ENCODE results near the gene TNN. TPM values are rescaled to one million over a fixed set of nuclear protein-coding genes. Genes with fewer than 3 reads are reported as not detected.

Gene TNN
- total RNA-seq, 2 experiments from 2014 or later = 0.05 to 0.07 TPM

DNA sequence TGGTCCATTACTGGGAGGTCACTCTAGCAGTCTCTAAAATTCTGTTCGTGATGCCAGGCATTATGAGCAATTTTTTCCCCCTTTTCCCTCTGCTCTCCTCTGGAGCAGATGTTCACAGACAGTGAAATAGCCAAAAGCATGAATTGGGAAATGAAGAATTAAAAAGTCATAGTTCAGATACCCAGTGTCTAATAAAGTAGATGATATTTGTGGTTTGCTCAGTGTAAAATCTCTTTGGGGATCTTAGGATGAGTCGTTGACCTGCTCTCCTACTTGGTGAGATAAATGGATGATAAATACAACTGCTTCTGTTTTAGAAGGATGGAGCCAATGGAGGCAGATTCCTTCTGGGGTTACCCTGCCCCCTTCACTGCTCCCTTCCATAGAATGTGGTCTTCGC, 68.6 kb downstream of the TNN start:
- Mint-ChIP-seq H3K27me3 (peaks cover 18% of the 10 kb centered on the region), H3K4me3 (no peak overlapping the region), H3K4me1 (ENCODE audit: low read depth) (no peaks in the 10 kb centered on the region), H3K9me3 (no peaks in the 10 kb centered on the region), H3K36me3 (ENCODE audit: low read depth) (no peaks in the 10 kb centered on the region), H3K27ac (no peak overlapping the region)
- CTCF ChIA-PET = interaction anchor here (1.6 to 18.1 kb wide), 5 partner anchors 11 to 183 kb away, joined by 6 to 408 read pairs (median 15); no protein-coding TSS in a partner anchor
- DNase-seq (no peak), ATAC-seq (no peak)
- intact Hi-C loops (cut with micrococcal nuclease) = no loop called here
- TF ChIP-seq, protein P1, sequence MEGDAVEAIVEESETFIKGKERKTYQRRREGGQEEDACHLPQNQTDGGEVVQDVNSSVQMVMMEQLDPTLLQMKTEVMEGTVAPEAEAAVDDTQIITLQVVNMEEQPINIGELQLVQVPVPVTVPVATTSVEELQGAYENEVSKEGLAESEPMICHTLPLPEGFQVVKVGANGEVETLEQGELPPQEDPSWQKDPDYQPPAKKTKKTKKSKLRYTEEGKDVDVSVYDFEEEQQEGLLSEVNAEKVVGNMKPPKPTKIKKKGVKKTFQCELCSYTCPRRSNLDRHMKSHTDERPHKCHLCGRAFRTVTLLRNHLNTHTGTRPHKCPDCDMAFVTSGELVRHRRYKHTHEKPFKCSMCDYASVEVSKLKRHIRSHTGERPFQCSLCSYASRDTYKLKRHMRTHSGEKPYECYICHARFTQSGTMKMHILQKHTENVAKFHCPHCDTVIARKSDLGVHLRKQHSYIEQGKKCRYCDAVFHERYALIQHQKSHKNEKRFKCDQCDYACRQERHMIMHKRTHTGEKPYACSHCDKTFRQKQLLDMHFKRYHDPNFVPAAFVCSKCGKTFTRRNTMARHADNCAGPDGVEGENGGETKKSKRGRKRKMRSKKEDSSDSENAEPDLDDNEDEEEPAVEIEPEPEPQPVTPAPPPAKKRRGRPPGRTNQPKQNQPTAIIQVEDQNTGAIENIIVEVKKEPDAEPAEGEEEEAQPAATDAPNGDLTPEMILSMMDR (IDR thresholded peaks at IDR 0.05) = no peak
- POLR2A ChIA-PET = no interaction called here

DNA sequence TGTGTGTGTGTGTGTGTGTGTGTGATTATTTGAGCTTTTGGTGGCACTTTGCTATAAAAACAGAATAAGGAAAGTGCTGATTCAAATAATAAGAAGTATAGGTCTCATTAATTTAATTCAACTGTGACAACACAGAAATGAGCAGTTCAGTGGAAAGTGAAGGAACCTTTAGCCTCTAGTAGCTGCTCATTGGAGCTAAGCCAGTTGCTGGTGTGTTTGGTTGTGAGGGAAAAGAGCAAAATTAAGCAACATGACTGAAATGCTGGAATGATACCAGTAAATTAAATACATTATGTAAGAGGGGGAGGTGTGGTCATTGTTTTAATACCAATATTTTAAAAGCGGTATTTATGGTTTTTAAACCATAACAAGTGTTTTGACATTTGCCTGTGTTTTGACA, 69.7 kb downstream of the TNN start:
- CTCF ChIA-PET = interaction anchor here (1.2 to 18.1 kb wide), 5 partner anchors 9 to 182 kb away, joined by 3 to 408 read pairs (median 6); no protein-coding TSS in a partner anchor

DNA sequence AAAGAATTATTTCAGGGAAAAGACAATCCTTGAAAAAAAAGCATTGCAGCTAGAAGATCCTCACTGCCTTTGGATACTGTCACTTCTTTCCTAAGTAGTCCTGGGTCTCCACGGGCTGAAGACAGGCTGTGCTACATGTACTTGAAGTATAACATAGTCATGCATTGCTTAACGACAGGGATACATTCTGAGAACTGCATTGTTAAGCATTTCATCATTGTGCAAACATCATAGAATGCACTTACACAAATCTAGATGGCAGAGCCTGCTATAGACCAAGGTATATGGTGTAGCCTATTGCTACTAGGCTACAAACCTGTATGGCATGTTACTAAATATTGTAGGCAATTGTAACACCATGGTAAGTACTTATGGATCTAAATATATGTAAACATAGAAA, 70.9 kb downstream of the TNN start:
- H3K36me3 Mint-ChIP-seq (ENCODE audit: low read depth) = no peaks in the 10 kb centered on the region
- TF ChIP-seq, protein P1 (IDR thresholded peaks at IDR 0.05) = no peak
- H3K27ac Mint-ChIP-seq = no peak overlapping the region
- no peaks in the 10 kb centered on the region for H3K4me1 Mint-ChIP-seq (ENCODE audit: low read depth)
- POLR2A ChIA-PET = no interaction called here
- no peaks in the 10 kb centered on the region for H3K9me3 Mint-ChIP-seq
- CTCF ChIA-PET = interaction anchor here (1.0 to 18.1 kb wide), 3 partner anchors 10 to 180 kb away, joined by 3 to 408 read pairs (median 4); no protein-coding TSS in a partner anchor
- no peak for DNase-seq
- H3K27me3 Mint-ChIP-seq = peaks cover 14% of the 10 kb centered on the region
- intact Hi-C loops (cut with micrococcal nuclease) = no loop called here
- H3K4me3 Mint-ChIP-seq = no peak overlapping the region
- ATAC-seq = no peak

More for the DNA sequence above, 69.7 kb downstream of the TNN start:
- TF ChIP-seq, protein P1 (IDR thresholded peaks at IDR 0.05) = no peak
- intact Hi-C loops (cut with micrococcal nuclease) = no loop called here
- DNase-seq (no peak), ATAC-seq (no peak)
- Mint-ChIP-seq H3K27ac (no peak overlapping the region), H3K27me3 (peaks cover 18% of the 10 kb centered on the region), H3K9me3 (no peaks in the 10 kb centered on the region), H3K4me1 (ENCODE audit: low read depth) (no peaks in the 10 kb centered on the region), H3K4me3 (no peak overlapping the region), H3K36me3 (ENCODE audit: low read depth) (no peaks in the 10 kb centered on the region)
- POLR2A ChIA-PET = no interaction called here

- Mint-ChIP-seq H3K9me3 (no peaks in the 10 kb centered on the region), H3K27ac (no peak overlapping the region), H3K4me1 (ENCODE audit: low read depth) (peaks cover 2% of the 10 kb centered on the region), H3K4me3 (no peak overlapping the region), H3K36me3 (ENCODE audit: low read depth) (no peaks in the 10 kb centered on the region), H3K27me3 (peaks cover 7% of the 10 kb centered on the region)
- DNase-seq (no peak), ATAC-seq (no peak)
- TF ChIP-seq, protein P1 (IDR thresholded peaks at IDR 0.05) = no peak
- intact Hi-C loops (cut with micrococcal nuclease) = no loop called here
- ChIA-PET CTCF (interaction anchor here (0.6 to 18.1 kb wide), 55 partner anchors 9 to 901 kb away, joined by 3 to 408 read pairs (median 4); partner anchors contain the start of genes MRPS14 and TNN), POLR2A (interaction anchor here (0.7 kb wide), 1 partner anchor 742 kb away, joined by 3 read pairs; no protein-coding TSS in a partner anchor)
Observed at GRCh38 chr1:175145899-175146528, 78.4 kb downstream of the TNN start.

DNA sequence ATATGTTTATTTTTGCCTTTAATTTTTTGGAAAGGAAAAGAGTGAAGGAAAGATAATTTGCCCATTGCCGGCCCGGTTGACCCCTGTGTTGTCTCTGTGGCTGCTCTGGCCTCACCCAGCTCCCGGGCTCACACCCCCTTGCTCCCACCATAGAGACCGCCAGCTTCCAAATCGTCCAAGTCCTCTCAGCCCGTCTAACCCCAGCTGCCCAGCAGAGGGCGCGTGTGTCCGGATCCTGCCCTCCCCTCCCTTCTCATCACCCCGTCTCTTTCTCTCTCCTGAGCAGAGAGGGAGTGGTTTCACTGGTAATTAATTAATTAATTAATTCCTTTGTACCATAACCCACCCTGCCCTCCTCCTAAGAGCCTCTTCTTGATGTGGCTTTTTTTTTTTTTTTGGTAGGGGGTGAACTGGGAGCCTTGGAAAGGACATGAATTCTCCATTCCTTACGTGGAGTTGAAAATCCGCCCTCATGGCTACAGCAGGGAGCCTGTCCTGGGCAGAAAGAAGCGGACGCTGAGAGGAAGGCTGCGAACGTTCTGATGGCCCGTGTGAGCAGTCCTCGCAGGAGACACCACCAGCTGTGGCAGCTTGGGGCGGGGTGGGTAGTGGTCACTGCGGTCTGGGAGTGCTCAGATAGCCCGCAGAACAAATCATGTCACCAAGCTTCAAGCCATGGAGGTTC, 79.0 kb downstream of the TNN start:
- ChIA-PET CTCF (interaction anchor here (0.6 to 18.1 kb wide), 57 partner anchors 8 to 901 kb away, joined by 3 to 408 read pairs (median 4); partner anchors contain the start of genes MRPS14 and TNN), POLR2A (interaction anchor here (0.7 kb wide), 1 partner anchor 743 kb away, joined by 3 read pairs; no protein-coding TSS in a partner anchor)
- Mint-ChIP-seq H3K9me3 (no peaks in the 10 kb centered on the region), H3K36me3 (ENCODE audit: low read depth) (no peaks in the 10 kb centered on the region), H3K27me3 (peaks cover 13% of the 10 kb centered on the region), H3K27ac (no peak overlapping the region), H3K4me3 (no peak overlapping the region), H3K4me1 (ENCODE audit: low read depth) (peaks cover 2% of the 10 kb centered on the region)
- intact Hi-C loops (cut with micrococcal nuclease) = no loop called here
- DNase-seq (peak; percentile 84), ATAC-seq (peak; percentile 96)
- TF ChIP-seq, protein P1 (IDR thresholded peaks at IDR 0.05) = peak; percentile 86

Measured in activated CD8-positive, alpha-beta T cell treated with anti-CD3 and anti-CD28 coated beads for 36 hours (primary cell).